ENCODE data around the gene ITGA2. TPM values are rescaled to one million over a fixed set of nuclear protein-coding genes. Genes with fewer than 3 reads are reported as not detected.

ITGA2 gene
- total RNA-seq, 4 donors from 2014 or later, result 0.07 to 0.41 (median 0.24) TPM

DNA sequence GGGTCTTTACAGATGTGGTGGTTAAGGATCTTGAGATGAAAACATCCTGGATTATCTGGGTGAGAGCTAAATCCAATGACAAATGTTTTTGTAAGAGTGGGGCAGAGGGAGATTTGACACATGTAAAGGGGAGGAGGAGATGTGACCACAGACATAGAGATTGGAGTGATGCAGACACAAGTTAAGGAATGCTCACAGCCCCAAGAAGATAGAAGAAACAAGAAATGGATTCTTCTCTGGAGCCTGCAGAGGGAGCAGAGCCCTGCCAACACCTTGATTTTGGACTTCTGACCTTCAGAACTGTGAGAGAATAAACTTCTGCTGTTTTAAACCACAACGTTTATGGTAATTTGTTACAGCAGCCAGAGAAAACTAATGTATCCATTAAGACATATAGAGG, 21.7 kb downstream of the ITGA2 start:
- in situ Hi-C loops (cut with MboI; ENCODE audit: low sequenced_read_pairs in 4 of 4), result no loop called here
- intact Hi-C loops (cut with DNase I; ENCODE audit: low total_unique reads), result no loop called here
- ATAC-seq, result no peak
- Histone ChIP-seq H3K9me3 (no peaks in the 10 kb centered on the region), H3K27ac (no peak overlapping the region), H3K36me3 (no peaks in the 10 kb centered on the region), H3K4me3 (no peak overlapping the region), H3K27me3 (no peaks in the 10 kb centered on the region), H3K4me1 (no peaks in the 10 kb centered on the region)
- no peak for DNase-seq
- TF ChIP-seq POLR2A (IDR thresholded peaks at IDR 0.05), result no peak
- TF ChIP-seq, protein P1, sequence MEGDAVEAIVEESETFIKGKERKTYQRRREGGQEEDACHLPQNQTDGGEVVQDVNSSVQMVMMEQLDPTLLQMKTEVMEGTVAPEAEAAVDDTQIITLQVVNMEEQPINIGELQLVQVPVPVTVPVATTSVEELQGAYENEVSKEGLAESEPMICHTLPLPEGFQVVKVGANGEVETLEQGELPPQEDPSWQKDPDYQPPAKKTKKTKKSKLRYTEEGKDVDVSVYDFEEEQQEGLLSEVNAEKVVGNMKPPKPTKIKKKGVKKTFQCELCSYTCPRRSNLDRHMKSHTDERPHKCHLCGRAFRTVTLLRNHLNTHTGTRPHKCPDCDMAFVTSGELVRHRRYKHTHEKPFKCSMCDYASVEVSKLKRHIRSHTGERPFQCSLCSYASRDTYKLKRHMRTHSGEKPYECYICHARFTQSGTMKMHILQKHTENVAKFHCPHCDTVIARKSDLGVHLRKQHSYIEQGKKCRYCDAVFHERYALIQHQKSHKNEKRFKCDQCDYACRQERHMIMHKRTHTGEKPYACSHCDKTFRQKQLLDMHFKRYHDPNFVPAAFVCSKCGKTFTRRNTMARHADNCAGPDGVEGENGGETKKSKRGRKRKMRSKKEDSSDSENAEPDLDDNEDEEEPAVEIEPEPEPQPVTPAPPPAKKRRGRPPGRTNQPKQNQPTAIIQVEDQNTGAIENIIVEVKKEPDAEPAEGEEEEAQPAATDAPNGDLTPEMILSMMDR (IDR thresholded peaks at IDR 0.05 in 4 of 5, conservative IDR thresholded peaks at IDR 0.05 in 1 of 5), result no peak

- no peak overlapping the region for H3K4me3 ChIP-seq
- no peaks in the 10 kb centered on the region for H3K27me3 ChIP-seq
- DNase-seq (no peak), ATAC-seq (no peak)
- no peak for TF ChIP-seq POLR2A (IDR thresholded peaks at IDR 0.05)
- TF ChIP-seq, protein P1 (IDR thresholded peaks at IDR 0.05 in 4 of 5, conservative IDR thresholded peaks at IDR 0.05 in 1 of 5), result no peak
- H3K4me1 ChIP-seq, result no peaks in the 10 kb centered on the region
- intact Hi-C loops (cut with DNase I; ENCODE audit: low total_unique reads), result no loop called here
- no peaks in the 10 kb centered on the region for H3K9me3 ChIP-seq
- no peaks in the 10 kb centered on the region for H3K36me3 ChIP-seq
- H3K27ac ChIP-seq, result no peak overlapping the region
- in situ Hi-C loops (cut with MboI; ENCODE audit: low sequenced_read_pairs in 4 of 4), result no loop called here
Observed at GRCh38 chr5:53011233-53011632, 22.1 kb downstream of the ITGA2 start.

- no peak for DNase-seq
- no peak for ATAC-seq
- Histone ChIP-seq H3K27ac (no peak overlapping the region), H3K4me3 (no peak overlapping the region), H3K9me3 (no peaks in the 10 kb centered on the region), H3K36me3 (no peaks in the 10 kb centered on the region), H3K4me1 (no peaks in the 10 kb centered on the region), H3K27me3 (no peaks in the 10 kb centered on the region)
- intact Hi-C loops (cut with DNase I; ENCODE audit: low total_unique reads), result no loop called here
- in situ Hi-C loops (cut with MboI; ENCODE audit: low sequenced_read_pairs in 4 of 4), result no loop called here
- no peak for TF ChIP-seq POLR2A (IDR thresholded peaks at IDR 0.05)
- TF ChIP-seq, protein P1 (IDR thresholded peaks at IDR 0.05 in 4 of 5, conservative IDR thresholded peaks at IDR 0.05 in 1 of 5), result no peak
Observed at GRCh38 chr5:53013857-53014256, 24.7 kb downstream of the ITGA2 start.

DNA sequence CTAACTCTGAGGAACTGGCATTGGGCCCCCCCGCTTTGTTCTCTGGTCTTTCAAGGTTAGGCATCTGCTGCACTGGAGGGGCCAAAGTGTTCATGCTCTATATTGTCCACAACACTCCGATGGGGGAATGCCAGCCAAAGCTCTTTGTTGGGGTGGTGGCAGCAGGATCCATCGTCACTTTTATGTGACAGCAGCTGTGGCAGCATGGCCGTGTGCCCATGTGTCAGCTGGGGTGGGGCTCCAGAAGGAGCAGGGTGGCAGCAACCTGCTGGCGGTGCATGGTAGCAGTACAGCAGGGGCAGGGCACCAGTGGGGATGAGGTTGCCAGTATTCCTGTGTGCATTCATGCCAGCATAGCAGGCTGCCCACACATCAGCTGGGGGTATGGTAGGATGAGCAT, 28.2 kb downstream of the ITGA2 start:
- ATAC-seq (no peak), DNase-seq (no peak)
- Histone ChIP-seq H3K4me1 (no peaks in the 10 kb centered on the region), H3K27ac (no peak overlapping the region), H3K9me3 (no peaks in the 10 kb centered on the region), H3K36me3 (no peaks in the 10 kb centered on the region), H3K4me3 (no peak overlapping the region), H3K27me3 (no peaks in the 10 kb centered on the region)
- no peak for TF ChIP-seq POLR2A (IDR thresholded peaks at IDR 0.05)
- TF ChIP-seq, protein P1 (IDR thresholded peaks at IDR 0.05 in 4 of 5, conservative IDR thresholded peaks at IDR 0.05 in 1 of 5), result no peak
- intact Hi-C loops (cut with DNase I; ENCODE audit: low total_unique reads) (no loop called here), in situ Hi-C loops (cut with MboI; ENCODE audit: low sequenced_read_pairs in 4 of 4) (no loop called here)

GRCh38 chr5:53017794-53018391, 28.7 kb downstream of the ITGA2 start:
- no peaks in the 10 kb centered on the region for H3K4me1 ChIP-seq
- no peak for DNase-seq
- ATAC-seq, result no peak
- no peak overlapping the region for H3K4me3 ChIP-seq
- no peak for TF ChIP-seq POLR2A (IDR thresholded peaks at IDR 0.05)
- TF ChIP-seq, protein P1 (IDR thresholded peaks at IDR 0.05 in 4 of 5, conservative IDR thresholded peaks at IDR 0.05 in 1 of 5), result no peak
- H3K9me3 ChIP-seq, result no peaks in the 10 kb centered on the region
- in situ Hi-C loops (cut with MboI; ENCODE audit: low sequenced_read_pairs in 4 of 4), result no loop called here
- H3K27me3 ChIP-seq, result no peaks in the 10 kb centered on the region
- H3K36me3 ChIP-seq, result no peaks in the 10 kb centered on the region
- intact Hi-C loops (cut with DNase I; ENCODE audit: low total_unique reads), result no loop called here
- no peak overlapping the region for H3K27ac ChIP-seq
